PC-3 (cell line): ENCODE measurements around the gene TPGS2. TPM values are rescaled to one million over a fixed set of nuclear protein-coding genes. Genes with fewer than 3 reads are reported as not detected.

Source experiments
- ATAC-seq: fragments of 200-7000 bp; cut with Tn5 transposase; 2 replicates; pipeline ENCODE4 v1.9.1; 2020; ENCODE audit warnings: mild to moderate bottlenecking, moderate library complexity
- BruUV-seq: library from RNA; stranded (reverse); fragments of 400-500 nt; replicated peaks from 2 replicates; lab custom pipeline; 2021; lab: Mats Ljungman, UMichigan
- CTCF ChIA-PET: fragments of 300-600 bp; sonication (Branson Sonifier 250); formaldehyde crosslinking; loops from one replicate; lab custom pipeline; 2022; ENCODE audit warnings: antibody characterized with exemption; lab: Charles Lee
- POLR2A ChIA-PET: fragments of 300-600 bp; sonication (Branson Sonifier 250); formaldehyde crosslinking; loops from one replicate; lab custom pipeline; 2022; ENCODE audit warnings: antibody characterized with exemption; ENCODE audit not compliant: unreplicated experiment; lab: Charles Lee
- DNase-seq: peaks from one replicate; pipeline ENCODE4 v3.0.0-alpha.2; 2015
- H2AFZ ChIP-seq: fragments of 300-600 bp; sonication (generic); 2 replicates; pipeline ENCODE4 v1.6.0; 2016; ENCODE audit warnings: antibody characterized with exemption, low read length
- H3F3A ChIP-seq: fragments of 300-600 bp; sonication (generic); one replicate; pipeline ENCODE4 v1.6.0; 2017; ENCODE audit warnings: antibody characterized with exemption, low read length, control low read depth, mild to moderate bottlenecking; ENCODE audit not compliant: unreplicated experiment
- H3K27ac ChIP-seq: fragments of 300-600 bp; sonication (generic); 2 replicates; pipeline ENCODE4 v1.5.1; 2016; ENCODE audit warnings: mild to moderate bottlenecking, low read length
- H3K27me3 ChIP-seq: fragments of 300-600 bp; sonication (generic); 2 replicates; pipeline ENCODE4 v1.6.1; 2016; ENCODE audit warnings: low read length, mixed read lengths
- H3K36me3 ChIP-seq: fragments of 300-600 bp; sonication (generic); 2 replicates; pipeline ENCODE4 v1.6.1; 2016; ENCODE audit warnings: low read depth, mixed run types, low read length, mixed read lengths
- H3K4me1 ChIP-seq: fragments of 300-600 bp; sonication (generic); 2 replicates; pipeline ENCODE4 v1.5.1; 2016; ENCODE audit warnings: low read length; ENCODE audit not compliant: insufficient read depth
- H3K4me2 ChIP-seq: fragments of 300-600 bp; sonication (generic); 2 replicates; pipeline ENCODE4 v1.6.0; 2016; ENCODE audit warnings: low read length
- H3K4me3 ChIP-seq: fragments of 300-600 bp; sonication (generic); 2 replicates; pipeline ENCODE4 v1.5.1; 2016; ENCODE audit warnings: mild to moderate bottlenecking, low read length, mixed read lengths
- H3K79me2 ChIP-seq: fragments of 300-600 bp; sonication (generic); 2 replicates; pipeline ENCODE4 v1.6.1; 2017; ENCODE audit warnings: low read length, mixed read lengths
- H3K9ac ChIP-seq: fragments of 300-600 bp; sonication (generic); 2 replicates; pipeline ENCODE4 v1.6.0; 2016; ENCODE audit warnings: mild to moderate bottlenecking, low read length
- H3K9me2 ChIP-seq: fragments of 300-600 bp; sonication (generic); replicated peaks from 2 replicates; pipeline ENCODE4 v1.6.1; 2016; ENCODE audit warnings: mixed run types, low read length, mixed read lengths
- H3K9me3 ChIP-seq: fragments of 300-600 bp; sonication (generic); 2 replicates; pipeline ENCODE4 v1.6.1; 2016; ENCODE audit warnings: low read length, mixed read lengths
- H4K20me1 ChIP-seq: fragments of 300-600 bp; sonication (generic); 2 replicates; pipeline ENCODE4 v1.6.1; 2016; ENCODE audit warnings: low read length, mixed read lengths
- CTCF ChIP-seq: fragments of 300-600 bp; sonication (generic); conservative IDR thresholded peaks from 2 replicates; pipeline ENCODE4 v1.5.1; 2017; ENCODE audit warnings: antibody characterized with exemption, low read depth, mild to moderate bottlenecking, low read length
- EZH2 ChIP-seq: fragments of 300-600 bp; sonication (generic); IDR thresholded peaks from one replicate; pipeline ENCODE4 v1.6.1; 2017; ENCODE audit warnings: antibody characterized with exemption, mild to moderate bottlenecking, low read length; ENCODE audit not compliant: unreplicated experiment
- EZH2phosphoT487 ChIP-seq: fragments of 300-600 bp; sonication (generic); IDR thresholded peaks from 2 replicates; pipeline ENCODE4 v1.6.1; 2018; ENCODE audit warnings: mild to moderate bottlenecking, antibody characterized with exemption, low read length, borderline replicate concordance
- intact Hi-C: fragments of 100-400 bp; cut with micrococcal nuclease; formaldehyde crosslinking; loops from 2 replicates; pipeline ENCODE4 v1.9.0; 2023
- total RNA-seq: library from RNA; depleted of rRNA; stranded (reverse); fragments of >200 nt; gene quantifications from 2 replicates; pipeline ENCODE4 v1.2.3, GENCODE V29; 2014

The TPGS2 gene
- total RNA-seq, 1 experiment from 2014 or later = 44.9 TPM

GRCh38 chr18:36812678-36813077, 16.1 kb downstream of the TPGS2 start:
- Histone ChIP-seq H4K20me1 (no peaks in the 10 kb centered on the region), H3K4me1 (no peaks in the 10 kb centered on the region), H2AFZ (no peak overlapping the region), H3K9me3 (no peaks in the 10 kb centered on the region), H3F3A (no peaks in the 10 kb centered on the region), H3K9me2 (no peaks in the 10 kb centered on the region), H3K9ac (no peak overlapping the region), H3K4me2 (no peak overlapping the region), H3K36me3 (no peaks in the 10 kb centered on the region), H3K27me3 (no peaks in the 10 kb centered on the region), H3K4me3 (no peak overlapping the region), H3K79me2 (no peaks in the 10 kb centered on the region), H3K27ac (no peak overlapping the region)
- ATAC-seq (no peak), DNase-seq (no peak)
- TF ChIP-seq EZH2phosphoT487 (no peak), CTCF (no peak), EZH2 (no peak)
- ChIA-PET POLR2A (no interaction called here), CTCF (no interaction called here)
- no TSS peak for BruUV-seq
- intact Hi-C loops = no loop called here

GRCh38 chr18:36811955-36812354, 16.8 kb downstream of the TPGS2 start:
- H3K27me3 ChIP-seq = no peaks in the 10 kb centered on the region
- H3K4me2 ChIP-seq = no peak overlapping the region
- H3K27ac ChIP-seq = no peak overlapping the region
- no peaks in the 10 kb centered on the region for H3K79me2 ChIP-seq
- no peaks in the 10 kb centered on the region for H3K36me3 ChIP-seq
- TF ChIP-seq EZH2 (no peak), EZH2phosphoT487 (no peak), CTCF (no peak)
- H3F3A ChIP-seq = no peaks in the 10 kb centered on the region
- no peak for ATAC-seq
- BruUV-seq = no TSS peak
- no peak overlapping the region for H2AFZ ChIP-seq
- no peak overlapping the region for H3K9ac ChIP-seq
- H3K9me3 ChIP-seq = no peaks in the 10 kb centered on the region
- H4K20me1 ChIP-seq = no peaks in the 10 kb centered on the region
- DNase-seq = no peak
- CTCF ChIA-PET = no interaction called here
- POLR2A ChIA-PET = no interaction called here
- intact Hi-C loops = no loop called here
- no peaks in the 10 kb centered on the region for H3K9me2 ChIP-seq
- no peak overlapping the region for H3K4me3 ChIP-seq
- no peaks in the 10 kb centered on the region for H3K4me1 ChIP-seq

GRCh38 chr18:36811430-36811829, 17.4 kb downstream of the TPGS2 start:
- no peaks in the 10 kb centered on the region for H3K9me2 ChIP-seq
- H3K27ac ChIP-seq = no peak overlapping the region
- H3K36me3 ChIP-seq = no peaks in the 10 kb centered on the region
- no peaks in the 10 kb centered on the region for H4K20me1 ChIP-seq
- no peaks in the 10 kb centered on the region for H3K4me1 ChIP-seq
- POLR2A ChIA-PET = no interaction called here
- no peak overlapping the region for H2AFZ ChIP-seq
- TF ChIP-seq EZH2phosphoT487 (no peak), CTCF (no peak), EZH2 (no peak)
- no peaks in the 10 kb centered on the region for H3K27me3 ChIP-seq
- DNase-seq = no peak
- ATAC-seq = no peak
- no peaks in the 10 kb centered on the region for H3F3A ChIP-seq
- H3K4me3 ChIP-seq = no peak overlapping the region
- CTCF ChIA-PET = no interaction called here
- H3K79me2 ChIP-seq = no peaks in the 10 kb centered on the region
- intact Hi-C loops = no loop called here
- no TSS peak for BruUV-seq
- no peak overlapping the region for H3K9ac ChIP-seq
- no peak overlapping the region for H3K4me2 ChIP-seq
- H3K9me3 ChIP-seq = no peaks in the 10 kb centered on the region
